HEK293 (cell line): ENCODE results near the gene MYL6B.

Source experiments
- BCL11B ChIP-seq: fragments of 450-650 bp; formaldehyde crosslinking; IDR thresholded peaks from 2 replicates; pipeline ENCODE4 v1.5.1; 2016; ENCODE audit warnings: low read depth, missing biosample characterization, missing genetic modification characterization
- CTCF ChIP-seq: fragments of 450-650 bp; formaldehyde crosslinking; IDR thresholded peaks from 2 replicates; pipeline ENCODE4 v1.5.1; 2016; ENCODE audit warnings: missing biosample characterization, missing genetic modification characterization
- KLF17 ChIP-seq: fragments of 450-650 bp; formaldehyde crosslinking; IDR thresholded peaks from 2 replicates; pipeline ENCODE4 v1.5.1; 2016; ENCODE audit warnings: missing biosample characterization, missing genetic modification characterization
- REPIN1 ChIP-seq: fragments of 450-650 bp; formaldehyde crosslinking; IDR thresholded peaks from 2 replicates; pipeline ENCODE4 v1.5.1; 2017; ENCODE audit warnings: missing biosample characterization, missing genetic modification characterization, low read depth
- SP2 ChIP-seq: fragments of 450-650 bp; formaldehyde crosslinking; IDR thresholded peaks from 2 replicates; pipeline ENCODE4 v1.5.1; 2016; ENCODE audit warnings: missing biosample characterization, missing genetic modification characterization
- TSHZ1 ChIP-seq: fragments of 450-650 bp; formaldehyde crosslinking; IDR thresholded peaks from 2 replicates; pipeline ENCODE4 v1.5.1; 2016; ENCODE audit warnings: missing biosample characterization, missing genetic modification characterization, borderline replicate concordance
- ZBTB1 ChIP-seq: fragments of 450-650 bp; formaldehyde crosslinking; IDR thresholded peaks from 2 replicates; pipeline ENCODE4 v1.5.1; 2016; ENCODE audit warnings: missing biosample characterization, missing genetic modification characterization
- ZBTB48 ChIP-seq: fragments of 450-650 bp; formaldehyde crosslinking; IDR thresholded peaks from 2 replicates; pipeline ENCODE4 v1.5.1; 2016; ENCODE audit warnings: missing biosample characterization, missing genetic modification characterization
- ZNF350 ChIP-seq: fragments of 450-650 bp; formaldehyde crosslinking; IDR thresholded peaks from 2 replicates; pipeline ENCODE4 v1.5.0; 2017; ENCODE audit warnings: missing biosample characterization, mild to moderate bottlenecking, missing genetic modification characterization
- ZNF391 ChIP-seq: fragments of 450-650 bp; formaldehyde crosslinking; IDR thresholded peaks from 2 replicates; pipeline ENCODE4 v1.5.1; 2016; ENCODE audit warnings: low read depth, missing biosample characterization, missing genetic modification characterization, borderline replicate concordance

- no peak for TF ChIP-seq ZBTB1 (tag by site-specific recombination)
- no peak for TF ChIP-seq CTCF
- no peak for TF ChIP-seq SP2 (tag by site-specific recombination)
- TF ChIP-seq TSHZ1 (tag by site-specific recombination): no peak
- TF ChIP-seq BCL11B (tag by site-specific recombination): no peak
- no peak for TF ChIP-seq REPIN1 (tag by site-specific recombination)
- TF ChIP-seq ZNF391: no peak
- no peak for TF ChIP-seq KLF17
- TF ChIP-seq ZNF350 (tag by site-specific recombination): no peak
- TF ChIP-seq ZBTB48 (tag by site-specific recombination): no peak
Measured at GRCh38 chr12:56190695-56191155, 38.3 kb downstream of the MYL6B start.
